ENCODE results near the gene BTF3L4.

DNA sequence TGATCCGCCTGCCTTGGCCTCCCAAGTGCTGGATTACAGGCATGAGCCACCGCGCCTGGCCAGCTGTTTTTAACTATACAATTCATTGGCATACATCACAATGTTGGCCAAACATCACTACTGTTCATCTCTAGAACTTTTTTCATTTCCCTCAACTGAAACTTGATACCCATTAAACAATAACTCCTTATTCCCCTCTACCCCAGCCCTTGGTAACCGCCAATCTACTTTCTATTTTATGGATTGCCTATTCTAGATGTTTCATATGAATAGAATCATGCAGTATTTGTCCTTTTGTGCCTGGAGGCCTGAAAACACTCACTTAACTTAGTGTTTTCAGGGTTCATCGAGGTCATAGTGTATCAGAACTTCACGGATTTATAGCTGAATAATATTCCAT is 16.2 kb downstream of the BTF3L4 start:
- TF ChIP-seq, protein P1, sequence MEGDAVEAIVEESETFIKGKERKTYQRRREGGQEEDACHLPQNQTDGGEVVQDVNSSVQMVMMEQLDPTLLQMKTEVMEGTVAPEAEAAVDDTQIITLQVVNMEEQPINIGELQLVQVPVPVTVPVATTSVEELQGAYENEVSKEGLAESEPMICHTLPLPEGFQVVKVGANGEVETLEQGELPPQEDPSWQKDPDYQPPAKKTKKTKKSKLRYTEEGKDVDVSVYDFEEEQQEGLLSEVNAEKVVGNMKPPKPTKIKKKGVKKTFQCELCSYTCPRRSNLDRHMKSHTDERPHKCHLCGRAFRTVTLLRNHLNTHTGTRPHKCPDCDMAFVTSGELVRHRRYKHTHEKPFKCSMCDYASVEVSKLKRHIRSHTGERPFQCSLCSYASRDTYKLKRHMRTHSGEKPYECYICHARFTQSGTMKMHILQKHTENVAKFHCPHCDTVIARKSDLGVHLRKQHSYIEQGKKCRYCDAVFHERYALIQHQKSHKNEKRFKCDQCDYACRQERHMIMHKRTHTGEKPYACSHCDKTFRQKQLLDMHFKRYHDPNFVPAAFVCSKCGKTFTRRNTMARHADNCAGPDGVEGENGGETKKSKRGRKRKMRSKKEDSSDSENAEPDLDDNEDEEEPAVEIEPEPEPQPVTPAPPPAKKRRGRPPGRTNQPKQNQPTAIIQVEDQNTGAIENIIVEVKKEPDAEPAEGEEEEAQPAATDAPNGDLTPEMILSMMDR (IDR thresholded peaks at IDR 0.05): no peak
- TF ChIP-seq POLR2A (IDR thresholded peaks at IDR 0.05) (no peak), POLR2AphosphoS5 (IDR thresholded peaks at IDR 0.05) (no peak)
